Measurements from ENCODE around the gene HTT.

The HTT gene

DNA sequence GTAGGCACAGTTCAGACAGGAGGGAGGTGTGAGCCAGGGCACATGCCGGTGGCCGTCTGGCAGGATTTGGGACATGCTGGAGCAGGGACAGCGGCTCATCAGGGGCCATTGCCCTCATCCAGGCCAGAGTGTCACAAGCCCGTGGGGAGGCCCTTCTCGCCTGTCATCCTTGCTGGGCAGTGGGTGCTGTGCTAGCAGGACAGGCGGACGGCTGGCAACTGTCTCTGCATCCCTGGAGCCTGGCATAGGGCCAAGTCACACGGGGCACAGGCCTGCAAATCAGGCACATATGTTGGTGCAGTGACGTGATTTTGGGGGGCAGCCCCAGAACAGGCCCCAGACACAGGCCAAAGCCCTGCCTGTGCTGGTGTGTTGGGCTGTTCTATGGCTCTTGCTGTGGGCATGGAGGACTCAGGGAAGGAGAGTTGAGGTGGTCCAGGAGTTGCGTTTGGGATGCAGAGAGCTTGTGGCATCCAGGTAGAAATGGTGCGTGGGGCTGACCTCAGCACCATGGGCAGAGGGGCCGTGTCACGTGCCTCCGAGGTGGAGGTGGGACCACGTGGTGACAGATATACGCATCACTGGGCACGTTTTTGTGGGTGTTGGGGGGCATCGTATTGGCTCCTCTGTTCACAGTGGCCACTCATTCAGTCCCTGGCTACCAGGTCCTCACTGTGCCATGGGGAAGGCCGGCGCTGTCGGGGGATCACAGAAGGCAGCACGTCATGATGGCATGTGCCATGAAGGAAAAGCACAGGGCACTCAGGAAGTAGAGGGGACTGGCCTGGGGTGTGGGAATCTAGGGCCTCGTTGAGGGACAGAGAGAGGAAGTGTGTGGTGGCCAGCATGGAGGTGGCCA lies 159.9 kb downstream of the HTT start:
- DNase-seq (ENCODE audit: low spot score), result no peak

DNA sequence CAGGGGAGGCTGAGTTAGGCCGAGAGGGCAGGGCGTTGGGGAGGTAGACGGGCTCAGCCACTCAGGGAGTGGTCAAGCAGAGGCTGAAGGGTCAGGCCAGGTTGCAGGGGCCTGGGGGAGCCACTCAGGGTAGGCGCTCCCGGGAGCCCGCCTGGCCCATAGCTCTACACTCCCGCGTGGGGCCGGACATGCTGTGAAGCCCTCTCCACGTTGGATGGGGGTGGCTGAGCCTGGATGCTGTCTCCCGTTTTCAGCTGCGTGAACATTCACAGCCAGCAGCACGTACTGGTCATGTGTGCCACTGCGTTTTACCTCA lies 160.5 kb downstream of the HTT start:
- no peak for DNase-seq (ENCODE audit: low spot score)

DNA sequence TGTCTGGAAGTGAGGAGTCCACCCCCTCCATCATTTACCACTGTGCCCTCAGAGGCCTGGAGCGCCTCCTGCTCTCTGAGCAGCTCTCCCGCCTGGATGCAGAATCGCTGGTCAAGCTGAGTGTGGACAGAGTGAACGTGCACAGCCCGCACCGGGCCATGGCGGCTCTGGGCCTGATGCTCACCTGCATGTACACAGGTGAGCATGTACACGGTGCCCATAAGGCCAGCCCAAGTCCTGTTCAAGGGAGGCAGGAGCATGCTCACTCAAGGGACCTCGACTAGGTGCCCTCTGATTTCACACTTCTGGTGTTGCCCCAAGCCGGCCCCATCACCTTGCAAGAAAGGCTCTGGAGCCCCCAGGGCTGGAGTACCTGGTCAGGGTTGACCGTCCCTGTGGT lies 161.1 kb downstream of the HTT start:
- DNase-seq (ENCODE audit: low spot score), result no peak

DNA sequence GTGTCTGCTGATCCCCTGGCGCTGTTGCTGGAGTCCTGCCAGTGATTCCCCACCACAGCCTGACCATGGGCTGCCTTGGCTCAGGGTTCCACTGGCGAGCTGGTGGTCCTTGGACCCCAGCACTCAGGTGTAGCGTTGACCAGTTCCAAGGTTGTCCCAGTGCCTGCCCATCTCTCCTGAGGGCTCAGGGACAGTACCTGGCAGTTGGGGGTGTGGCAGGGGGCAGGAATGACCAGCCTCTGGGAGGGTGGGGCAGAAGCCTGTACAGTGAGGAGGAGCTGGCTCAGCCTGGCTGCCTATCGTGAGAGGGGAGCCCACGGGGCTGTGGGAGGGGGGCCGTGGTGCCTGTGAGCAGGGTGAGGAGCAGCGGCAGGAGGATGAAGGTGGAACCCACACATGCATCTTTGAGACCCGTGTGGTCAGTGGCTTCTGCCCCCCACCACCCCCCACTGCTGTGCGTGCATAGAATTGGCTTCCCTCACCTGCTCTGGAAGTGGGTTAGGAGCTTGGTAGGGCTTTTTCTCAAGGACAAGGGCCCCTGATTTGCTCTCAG lies 161.9 kb downstream of the HTT start:
- DNase-seq (ENCODE audit: low spot score), result no peak

DNA sequence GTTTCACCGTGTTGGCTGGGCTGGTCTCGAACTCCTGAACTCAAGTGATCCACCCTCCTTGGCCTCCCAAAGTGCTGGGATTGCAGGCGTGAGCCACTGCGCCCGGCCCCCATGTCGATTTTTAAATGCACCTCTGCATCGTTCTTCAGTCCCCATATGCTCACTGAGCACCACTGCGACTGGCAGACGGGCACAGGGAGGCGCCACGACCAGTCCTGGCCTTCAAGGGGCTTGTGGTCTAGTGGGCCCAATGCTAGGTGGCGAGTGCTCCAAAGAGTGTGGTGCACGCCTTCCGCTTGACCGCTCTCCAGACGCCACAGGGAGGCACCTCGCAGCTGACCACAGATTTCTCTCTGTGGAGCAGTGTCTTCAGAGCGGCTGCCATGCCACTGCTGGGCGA lies 162.8 kb downstream of the HTT start:
- DNase-seq (ENCODE audit: low spot score), result no peak

DNA sequence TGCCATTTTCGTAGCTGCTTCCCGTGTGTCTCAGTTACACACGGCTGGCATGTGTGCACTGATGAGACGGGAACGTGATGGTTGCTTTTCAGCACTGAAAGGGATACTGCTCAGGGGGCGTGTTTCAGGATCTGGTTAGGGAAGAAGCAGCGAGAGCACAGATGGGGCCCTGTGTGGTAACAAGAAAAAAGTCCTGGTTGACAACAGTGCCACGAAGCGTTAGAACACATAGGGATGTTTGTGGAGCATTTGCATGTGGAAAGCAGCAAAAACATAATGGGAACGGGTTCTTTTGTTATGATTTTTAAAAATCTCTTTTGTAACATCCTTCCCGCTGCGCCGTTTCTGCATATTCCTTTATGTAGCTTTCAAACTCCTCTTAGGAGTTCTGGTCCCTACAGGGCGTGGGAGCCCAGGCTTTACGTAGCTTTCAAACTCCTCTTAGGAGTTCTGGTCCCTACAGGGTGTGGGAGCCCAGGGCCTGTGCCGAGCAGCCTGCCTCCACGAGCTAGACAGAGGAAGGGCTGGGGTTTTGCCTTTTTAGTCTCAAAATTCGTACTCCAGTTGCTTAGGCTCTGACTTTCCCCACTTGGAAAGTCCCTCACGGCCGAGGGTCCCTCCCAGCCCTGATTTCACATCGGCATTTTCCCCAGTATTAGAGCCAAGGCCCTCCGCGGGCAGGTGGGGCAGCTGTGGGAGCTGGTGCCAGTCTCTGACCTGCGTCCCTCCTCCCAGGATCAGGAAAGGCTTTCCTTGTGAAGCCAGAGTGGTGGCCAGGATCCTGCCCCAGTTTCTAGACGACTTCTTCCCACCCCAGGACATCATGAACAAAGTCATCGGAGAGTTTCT lies 163.5 kb downstream of the HTT start:
- DNase-seq (ENCODE audit: low spot score), result no peak

DNA sequence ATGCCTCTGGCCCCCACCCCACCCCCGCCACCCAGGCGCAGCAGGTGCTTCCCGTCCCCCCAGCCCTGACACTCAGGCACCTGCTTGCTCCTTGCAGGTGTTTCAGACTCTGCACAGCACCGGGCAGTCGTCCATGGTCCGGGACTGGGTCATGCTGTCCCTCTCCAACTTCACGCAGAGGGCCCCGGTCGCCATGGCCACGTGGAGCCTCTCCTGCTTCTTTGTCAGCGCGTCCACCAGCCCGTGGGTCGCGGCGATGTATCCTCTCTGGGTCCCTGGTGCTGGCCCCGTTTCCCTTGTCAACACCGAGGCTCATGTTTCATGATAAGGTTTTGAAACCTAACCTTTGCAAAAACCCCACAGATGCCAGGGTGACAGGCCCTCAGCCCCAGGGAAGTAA lies 164.2 kb downstream of the HTT start:
- DNase-seq (ENCODE audit: low spot score), result no peak

DNA sequence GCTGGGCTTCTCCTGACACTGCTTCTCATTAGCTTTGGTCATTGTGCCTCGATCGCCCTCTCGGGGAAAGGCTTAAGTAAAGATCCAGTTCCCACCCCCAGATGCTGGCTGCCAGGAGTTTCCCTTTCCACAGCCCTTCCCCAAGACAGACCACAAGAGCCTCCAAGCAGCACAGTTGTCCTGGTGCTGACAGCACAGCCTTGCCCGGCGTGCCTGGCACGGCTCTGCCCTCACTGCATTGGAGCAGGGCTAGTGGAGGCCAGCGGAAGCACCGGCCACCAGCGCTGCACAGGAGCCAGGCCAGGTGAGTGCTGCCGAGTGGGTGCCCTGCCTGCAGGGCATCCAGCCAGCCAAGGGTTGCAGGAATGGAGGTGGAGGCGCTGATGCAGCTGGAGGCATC lies 164.8 kb downstream of the HTT start:
- DNase-seq (ENCODE audit: low spot score), result no peak

DNA sequence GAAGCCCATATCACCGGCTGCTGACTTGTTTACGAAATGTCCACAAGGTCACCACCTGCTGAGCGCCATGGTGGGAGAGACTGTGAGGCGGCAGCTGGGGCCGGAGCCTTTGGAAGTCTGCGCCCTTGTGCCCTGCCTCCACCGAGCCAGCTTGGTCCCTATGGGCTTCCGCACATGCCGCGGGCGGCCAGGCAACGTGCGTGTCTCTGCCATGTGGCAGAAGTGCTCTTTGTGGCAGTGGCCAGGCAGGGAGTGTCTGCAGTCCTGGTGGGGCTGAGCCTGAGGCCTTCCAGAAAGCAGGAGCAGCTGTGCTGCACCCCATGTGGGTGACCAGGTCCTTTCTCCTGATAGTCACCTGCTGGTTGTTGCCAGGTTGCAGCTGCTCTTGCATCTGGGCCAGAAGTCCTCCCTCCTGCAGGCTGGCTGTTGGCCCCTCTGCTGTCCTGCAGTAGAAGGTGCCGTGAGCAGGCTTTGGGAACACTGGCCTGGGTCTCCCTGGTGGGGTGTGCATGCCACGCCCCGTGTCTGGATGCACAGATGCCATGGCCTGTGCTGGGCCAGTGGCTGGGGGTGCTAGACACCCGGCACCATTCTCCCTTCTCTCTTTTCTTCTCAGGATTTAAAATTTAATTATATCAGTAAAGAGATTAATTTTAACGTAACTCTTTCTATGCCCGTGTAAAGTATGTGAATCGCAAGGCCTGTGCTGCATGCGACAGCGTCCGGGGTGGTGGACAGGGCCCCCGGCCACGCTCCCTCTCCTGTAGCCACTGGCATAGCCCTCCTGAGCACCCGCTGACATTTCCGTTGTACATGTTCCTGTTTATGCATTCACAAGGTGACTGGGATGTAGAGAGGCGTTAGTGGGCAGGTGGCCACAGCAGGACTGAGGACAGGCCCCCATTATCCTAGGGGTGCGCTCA lies 165.8 kb downstream of the HTT start:
- DNase-seq (ENCODE audit: low spot score), result no peak

DNA sequence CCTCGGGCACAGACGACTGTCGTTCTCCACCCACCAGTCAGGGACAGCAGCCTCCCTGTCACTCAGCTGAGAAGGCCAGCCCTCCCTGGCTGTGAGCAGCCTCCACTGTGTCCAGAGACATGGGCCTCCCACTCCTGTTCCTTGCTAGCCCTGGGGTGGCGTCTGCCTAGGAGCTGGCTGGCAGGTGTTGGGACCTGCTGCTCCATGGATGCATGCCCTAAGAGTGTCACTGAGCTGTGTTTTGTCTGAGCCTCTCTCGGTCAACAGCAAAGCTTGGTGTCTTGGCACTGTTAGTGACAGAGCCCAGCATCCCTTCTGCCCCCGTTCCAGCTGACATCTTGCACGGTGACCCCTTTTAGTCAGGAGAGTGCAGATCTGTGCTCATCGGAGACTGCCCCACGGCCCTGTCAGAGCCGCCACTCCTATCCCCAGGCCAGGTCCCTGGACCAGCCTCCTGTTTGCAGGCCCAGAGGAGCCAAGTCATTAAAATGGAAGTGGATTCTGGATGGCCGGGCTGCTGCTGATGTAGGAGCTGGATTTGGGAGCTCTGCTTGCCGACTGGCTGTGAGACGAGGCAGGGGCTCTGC lies 166.5 kb downstream of the HTT start:
- no peak for DNase-seq (ENCODE audit: low spot score)

DNA sequence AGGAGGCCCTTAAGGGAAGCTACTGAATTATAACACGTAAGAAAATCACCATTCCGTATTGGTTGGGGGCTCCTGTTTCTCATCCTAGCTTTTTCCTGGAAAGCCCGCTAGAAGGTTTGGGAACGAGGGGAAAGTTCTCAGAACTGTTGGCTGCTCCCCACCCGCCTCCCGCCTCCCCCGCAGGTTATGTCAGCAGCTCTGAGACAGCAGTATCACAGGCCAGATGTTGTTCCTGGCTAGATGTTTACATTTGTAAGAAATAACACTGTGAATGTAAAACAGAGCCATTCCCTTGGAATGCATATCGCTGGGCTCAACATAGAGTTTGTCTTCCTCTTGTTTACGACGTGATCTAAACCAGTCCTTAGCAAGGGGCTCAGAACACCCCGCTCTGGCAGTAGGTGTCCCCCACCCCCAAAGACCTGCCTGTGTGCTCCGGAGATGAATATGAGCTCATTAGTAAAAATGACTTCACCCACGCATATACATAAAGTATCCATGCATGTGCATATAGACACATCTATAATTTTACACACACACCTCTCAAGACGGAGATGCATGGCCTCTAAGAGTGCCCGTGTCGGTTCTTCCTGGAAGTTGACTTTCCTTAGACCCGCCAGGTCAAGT lies 167.5 kb downstream of the HTT start:
- no peak for DNase-seq (ENCODE audit: low spot score)

DNA sequence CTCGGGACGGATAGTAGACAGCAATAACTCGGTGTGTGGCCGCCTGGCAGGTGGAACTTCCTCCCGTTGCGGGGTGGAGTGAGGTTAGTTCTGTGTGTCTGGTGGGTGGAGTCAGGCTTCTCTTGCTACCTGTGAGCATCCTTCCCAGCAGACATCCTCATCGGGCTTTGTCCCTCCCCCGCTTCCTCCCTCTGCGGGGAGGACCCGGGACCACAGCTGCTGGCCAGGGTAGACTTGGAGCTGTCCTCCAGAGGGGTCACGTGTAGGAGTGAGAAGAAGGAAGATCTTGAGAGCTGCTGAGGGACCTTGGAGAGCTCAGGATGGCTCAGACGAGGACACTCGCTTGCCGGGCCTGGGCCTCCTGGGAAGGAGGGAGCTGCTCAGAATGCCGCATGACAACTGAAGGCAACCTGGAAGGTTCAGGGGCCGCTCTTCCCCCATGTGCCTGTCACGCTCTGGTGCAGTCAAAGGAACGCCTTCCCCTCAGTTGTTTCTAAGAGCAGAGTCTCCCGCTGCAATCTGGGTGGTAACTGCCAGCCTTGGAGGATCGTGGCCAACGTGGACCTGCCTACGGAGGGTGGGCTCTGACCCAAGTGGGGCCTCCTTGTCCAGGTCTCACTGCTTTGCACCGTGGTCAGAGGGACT lies 168.8 kb downstream of the HTT start:
- no peak for DNase-seq (ENCODE audit: low spot score)

DNA sequence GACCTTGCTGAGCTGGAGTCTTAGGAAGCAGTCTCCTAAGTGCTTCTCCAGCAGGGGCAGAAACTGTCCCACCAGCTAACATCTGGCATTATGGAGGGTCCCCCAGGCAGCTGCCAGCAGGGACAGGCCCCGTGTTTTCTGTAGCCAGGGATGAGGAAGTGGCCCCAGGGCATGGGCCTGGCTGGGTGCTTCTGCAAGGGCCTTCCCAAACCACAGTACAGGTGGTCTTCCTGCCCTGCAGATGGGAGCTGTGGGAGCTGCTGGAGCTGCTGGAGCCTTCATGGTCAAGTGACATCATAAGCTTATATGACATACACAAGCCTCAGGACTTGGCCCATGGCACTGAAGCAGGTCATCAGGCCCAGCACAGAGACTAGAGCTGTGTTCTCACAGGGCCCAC lies 169.5 kb downstream of the HTT start:
- no peak for DNase-seq (ENCODE audit: low spot score)

DNA sequence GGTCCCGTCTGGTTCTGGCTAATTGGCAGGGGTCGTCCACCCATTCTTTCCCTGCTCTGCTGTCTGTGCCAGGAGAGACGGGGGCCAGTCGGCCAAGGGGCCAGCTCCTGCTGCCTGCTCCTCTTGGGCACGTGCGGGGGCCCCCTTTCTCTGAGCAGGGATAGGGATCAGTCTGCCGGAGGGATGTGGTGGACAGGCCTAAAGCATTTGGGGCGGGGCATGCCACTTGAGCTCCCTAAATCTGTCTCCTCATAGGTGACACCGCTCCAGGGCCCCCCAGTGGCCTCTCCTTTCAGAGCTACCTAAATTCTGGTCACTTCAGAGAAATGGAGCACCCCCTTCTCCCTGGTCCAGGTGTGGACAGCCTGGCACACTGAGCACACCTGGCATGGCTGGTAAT lies 170.3 kb downstream of the HTT start:
- DNase-seq (ENCODE audit: low spot score), result no peak

DNA sequence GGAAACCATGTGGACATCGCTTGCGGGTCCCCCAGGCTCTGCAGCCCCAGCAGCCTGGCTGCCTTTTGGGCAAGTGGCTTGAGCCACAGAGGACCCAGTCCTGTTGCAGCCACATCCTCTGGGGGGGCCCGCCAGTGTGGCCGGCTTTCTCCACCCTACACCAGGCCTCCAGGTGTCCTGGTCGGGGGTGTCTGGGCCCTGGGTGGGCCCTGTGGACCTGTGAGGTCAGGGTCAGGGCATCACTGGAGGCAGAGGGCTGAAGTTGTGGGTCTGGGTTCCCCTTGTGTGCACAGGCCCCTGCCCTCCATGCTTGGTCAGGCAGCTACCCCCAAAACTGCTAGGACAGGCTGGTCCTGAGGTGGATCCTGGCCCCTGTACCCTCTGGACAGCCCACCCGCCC lies 171.2 kb downstream of the HTT start:
- no peak for DNase-seq (ENCODE audit: low spot score)

DNA sequence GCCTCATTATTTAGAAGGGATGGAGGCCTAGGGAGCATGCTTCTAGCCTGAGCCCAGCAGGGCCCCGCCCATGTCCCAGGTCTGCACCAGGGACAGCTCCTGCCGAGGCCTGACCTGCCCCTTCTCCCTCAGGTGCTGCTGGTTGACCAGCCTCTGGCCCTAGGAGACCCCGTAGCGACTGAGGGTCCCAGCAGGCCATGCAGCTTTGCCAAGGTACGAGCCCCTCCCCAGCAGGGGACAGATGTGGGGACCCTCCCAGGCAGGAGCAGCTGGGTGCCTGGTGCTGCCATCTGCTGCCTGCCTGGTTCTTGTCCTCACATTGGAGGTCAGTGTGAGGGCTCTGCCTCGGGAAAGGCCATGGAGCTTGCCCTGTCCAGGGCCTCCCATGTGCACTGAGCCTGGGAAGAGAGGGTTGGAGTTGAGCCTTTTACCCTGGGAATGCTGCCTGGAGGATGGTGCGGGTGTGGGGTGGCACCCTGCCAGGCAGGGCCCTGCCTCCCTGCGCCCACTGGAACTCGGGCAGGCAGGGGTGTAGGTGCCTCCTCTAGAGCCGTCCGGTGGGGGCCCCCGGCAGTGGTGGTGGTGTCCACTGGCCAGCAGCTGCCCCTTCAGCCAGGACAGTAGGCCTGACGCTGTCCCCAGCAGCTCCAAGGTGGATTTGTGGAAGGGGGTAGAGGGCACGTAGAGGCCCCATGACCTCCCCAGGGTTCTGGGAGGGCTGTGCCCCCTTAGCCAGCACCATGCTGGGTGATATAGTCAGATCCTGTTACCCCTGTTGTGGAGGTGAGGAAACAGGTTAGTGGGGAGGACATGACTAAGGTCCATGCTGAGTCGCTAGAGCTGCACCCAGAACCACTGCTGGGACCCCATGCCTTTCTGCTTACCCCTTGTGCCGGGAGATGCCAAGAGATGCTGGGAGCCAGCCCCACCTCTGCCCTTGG lies 172.2 kb downstream of the HTT start:
- DNase-seq (ENCODE audit: low spot score), result no peak

DNA sequence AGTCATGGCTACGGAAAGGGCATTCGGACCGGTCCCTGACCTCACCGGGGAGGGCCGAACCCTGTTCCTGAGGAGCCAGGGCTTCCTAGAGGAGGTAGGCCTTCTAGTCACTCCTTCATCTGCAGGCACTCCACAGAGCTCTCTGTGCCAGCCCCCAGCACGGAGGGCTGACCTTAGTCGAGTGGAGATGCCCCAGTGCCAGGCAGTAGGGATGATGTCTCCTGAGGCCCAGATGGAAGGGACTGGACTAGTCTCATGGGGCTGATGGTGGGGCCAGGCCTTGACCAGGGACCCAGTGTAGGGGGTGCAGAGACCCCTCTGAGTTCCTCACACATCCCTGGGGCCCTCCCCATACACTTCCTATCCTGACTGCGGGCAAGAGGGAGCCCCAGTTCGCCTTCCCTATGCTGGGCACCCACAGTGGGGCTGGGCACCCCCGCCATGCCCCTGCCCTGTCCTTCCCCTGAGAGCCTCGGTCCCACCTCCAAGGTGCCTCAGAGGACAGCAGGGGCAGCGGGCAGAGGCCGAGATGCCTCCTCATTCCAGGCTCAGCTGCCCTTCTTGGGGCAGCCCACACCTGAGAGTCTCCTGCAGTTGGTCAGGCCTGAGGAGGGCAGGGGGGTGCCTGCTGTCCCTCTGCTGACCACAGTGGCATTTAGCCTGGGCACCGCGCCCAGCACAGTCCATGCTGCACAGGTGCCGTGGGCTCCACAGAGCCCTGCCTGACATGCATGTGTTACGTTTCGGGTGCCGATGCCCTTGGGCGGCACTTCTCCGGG lies 173.1 kb downstream of the HTT start:
- no peak for DNase-seq (ENCODE audit: low spot score)

DNA sequence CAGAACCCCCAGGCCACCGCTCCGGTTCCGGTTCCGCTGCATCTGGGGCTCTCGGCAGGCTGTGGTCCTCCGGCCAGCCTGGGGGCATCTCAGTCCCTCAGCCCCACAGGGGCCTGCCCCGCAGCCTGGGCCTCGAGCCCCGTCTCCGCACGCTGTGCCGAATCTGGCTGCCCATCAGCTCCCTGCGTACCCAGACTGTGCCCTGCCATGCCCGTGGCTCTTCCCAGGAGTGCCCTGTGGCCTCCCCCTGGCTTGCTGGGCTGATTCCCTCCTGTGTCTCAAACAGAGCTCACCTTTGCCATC lies 173.6 kb downstream of the HTT start:
- DNase-seq (ENCODE audit: low spot score), result no peak

Data from COLO829 (cell line).